GM21529 (cell line): Measurements from ENCODE around the gene PPFIBP2.
"Not testable (repeated sequence)": the region's sequence is repeated elsewhere in the genome, so short reads cannot be mapped to it uniquely, and the experiment has no call there.

Experiments
- ATAC-seq: cut with Tn5 transposase; IDR thresholded peaks from one replicate; pipeline ENCODE4 v1.9.1; 2021; ENCODE audit not compliant: unreplicated experiment

PPFIBP2 gene

DNA sequence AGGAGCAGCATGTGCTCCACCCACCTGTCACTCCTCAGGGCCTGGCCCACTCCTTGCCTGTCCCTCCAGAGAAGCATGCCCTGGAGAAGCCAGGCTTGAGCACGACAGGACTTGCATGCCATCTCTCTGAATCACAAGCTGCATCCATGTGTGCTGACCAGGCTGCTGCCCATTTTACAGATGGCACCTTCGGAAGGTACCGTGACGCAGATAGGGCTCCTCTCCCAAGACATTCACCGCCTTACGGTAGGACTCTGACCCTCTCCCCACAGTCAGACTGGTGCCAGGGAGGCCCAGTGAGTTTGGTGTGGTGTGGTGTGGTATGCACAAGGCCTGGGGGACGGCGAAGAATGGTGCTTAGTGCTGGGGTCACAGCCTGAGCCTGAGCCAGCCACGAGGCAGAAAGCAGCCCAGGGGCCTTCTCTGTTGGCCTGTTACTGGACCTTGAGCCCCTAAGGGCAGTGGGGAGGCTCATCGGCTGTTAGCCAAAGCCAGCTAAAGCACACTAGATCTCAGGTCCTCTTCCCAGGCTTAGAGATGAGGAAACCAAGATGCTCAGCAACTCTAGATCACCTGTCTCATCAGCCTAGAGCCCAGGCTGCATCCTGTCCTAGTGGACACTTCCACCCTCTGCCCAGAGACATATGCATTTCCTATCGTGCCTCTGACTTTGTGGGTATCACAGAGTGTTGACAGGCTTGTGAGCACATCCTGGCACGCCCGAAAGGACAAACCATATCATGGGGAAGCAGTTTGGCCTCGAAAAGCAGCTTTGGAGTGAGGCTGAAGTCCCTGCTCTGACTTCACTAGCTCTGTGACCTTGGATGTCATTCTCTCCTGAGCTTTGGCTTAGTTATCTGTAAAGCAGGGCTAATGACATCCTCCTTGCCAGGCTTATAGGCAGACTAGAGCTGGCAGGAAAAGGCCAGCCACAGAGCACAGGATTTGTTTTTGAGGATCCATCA is 141.7 kb downstream of the PPFIBP2 start:
- no peak for ATAC-seq

DNA sequence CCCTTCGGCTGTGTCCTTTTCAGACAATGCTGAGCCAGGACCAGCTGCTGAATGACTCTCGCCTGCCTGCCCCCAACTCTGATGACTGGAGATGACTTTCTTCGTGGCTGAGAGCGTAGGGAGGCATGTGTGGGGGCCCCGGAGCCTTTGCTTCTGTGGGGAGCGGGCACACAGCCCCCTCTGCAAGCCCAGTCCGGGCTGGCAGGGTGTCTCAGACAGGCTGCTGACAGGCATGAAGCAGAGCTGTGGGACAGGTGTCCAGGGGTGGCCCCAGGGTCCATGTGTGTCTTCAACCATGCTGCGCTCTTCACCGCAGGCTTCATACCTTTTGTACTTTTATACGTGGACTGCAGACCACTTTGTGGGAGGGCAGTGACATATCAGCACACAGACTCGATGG is 142.9 kb downstream of the PPFIBP2 start:
- ATAC-seq, result no peak

DNA sequence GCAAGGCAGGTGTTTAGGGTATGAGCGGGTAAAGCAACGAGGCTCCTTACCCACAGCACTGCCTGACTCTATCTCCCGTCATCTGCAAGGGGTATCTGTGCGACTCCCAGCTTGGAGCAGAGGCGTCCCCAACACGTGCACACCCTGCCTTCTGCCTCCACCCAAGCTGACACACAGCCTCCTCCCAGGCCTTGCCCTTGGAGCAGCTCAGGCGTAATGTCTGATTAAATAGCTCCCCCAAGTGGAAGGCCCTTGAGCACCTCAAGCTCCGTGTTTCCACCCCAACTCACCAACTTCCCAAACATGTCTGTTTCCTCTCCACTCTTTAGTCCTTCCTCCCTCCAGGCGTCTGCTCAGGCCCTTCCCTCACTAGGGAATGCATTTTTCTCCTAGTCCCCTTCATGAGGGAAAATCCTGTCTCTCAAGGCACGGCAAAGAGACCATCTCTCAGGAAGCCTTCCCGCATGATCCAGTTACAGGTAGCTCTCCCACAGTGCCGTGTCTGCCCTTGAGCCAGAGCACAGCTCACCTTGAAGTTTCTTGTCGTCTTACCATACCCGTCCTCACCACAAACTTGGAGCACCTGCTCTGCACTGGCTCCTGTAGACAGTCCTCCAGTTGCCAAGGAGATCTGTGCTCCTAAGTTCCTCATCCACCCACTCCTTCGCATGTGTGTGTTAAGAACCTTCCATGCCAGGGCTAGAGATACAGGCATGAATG is 143.7 kb downstream of the PPFIBP2 start:
- no peak for ATAC-seq

DNA sequence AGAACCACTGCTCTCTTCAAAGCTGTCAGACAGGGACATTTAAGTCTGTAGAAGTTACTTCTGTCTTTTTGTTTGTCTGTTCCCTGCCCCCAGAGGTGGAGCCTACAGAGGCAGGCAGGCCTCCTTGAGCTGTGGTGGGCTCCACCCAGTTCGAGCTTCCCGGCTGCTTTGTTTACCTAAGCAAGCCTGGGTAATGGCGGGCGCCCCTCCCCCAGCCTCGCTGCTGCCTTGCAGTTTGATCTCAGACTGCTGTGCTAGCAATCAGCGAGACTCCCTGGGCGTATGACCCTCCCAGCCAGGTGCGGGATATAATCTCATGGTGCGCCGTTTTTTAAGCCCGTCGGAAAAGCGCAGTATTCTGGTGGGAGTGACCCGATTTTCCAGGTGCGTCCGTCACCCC is 149.7 kb downstream of the PPFIBP2 start:
- ATAC-seq, result not testable (repeated sequence)

DNA sequence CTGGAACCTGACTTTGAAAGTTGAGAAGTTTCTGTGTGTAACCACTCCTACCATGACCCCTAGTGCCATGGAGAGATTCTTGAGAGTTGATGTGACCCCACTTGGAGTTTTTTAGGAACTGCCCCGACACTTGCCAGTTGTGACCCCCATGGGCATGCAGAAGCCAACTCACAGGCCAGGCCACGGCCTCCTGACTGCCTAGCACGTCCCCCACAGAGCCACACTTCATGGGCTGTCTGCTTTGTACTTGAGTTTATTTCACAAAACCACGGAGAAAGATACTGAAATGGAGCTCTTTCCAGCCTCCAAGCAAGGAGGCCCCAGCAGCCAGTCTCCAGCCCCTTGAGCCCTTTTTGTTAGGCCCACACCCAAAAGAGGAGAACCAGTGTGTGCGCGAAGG is 151.1 kb downstream of the PPFIBP2 start:
- ATAC-seq, result no peak

DNA sequence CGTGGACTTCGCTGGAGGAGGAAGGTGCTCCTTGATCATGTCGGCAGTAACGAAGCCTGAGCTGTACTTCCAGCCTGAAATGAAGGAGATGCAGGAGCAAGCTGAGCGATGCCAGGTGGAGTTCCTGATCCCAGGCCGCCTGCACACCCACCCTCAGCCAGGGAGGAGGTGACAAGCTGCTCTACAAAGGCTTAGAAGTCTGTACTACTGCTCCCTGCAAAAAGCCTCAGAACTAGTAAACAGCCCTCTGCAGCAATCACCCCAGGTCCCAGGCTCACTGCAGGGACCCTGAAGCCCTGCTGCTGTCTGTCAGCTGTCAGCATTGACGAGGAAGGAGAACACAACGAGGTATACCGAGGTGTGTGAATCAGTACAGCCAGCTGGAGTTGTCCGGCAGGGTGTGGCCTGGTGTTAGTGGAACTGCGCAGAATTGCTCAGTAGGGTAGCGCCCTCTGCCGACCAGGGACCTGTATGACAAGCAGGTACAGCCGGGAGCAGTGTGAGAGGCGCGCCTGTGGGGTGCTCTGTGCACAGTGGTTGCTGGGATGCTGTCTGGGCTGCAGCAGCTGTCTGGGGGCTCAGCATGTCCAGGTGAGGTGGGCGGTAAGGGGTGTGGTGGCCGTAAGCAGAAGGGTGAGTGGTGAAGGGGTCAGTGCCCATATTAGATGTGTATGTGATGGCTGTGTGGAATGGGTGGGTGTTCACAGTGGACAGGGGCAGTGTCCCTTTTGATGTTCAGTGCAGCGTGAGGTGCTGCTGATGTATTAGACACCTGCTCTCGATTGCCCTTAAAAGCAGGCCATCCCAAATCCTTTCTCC is 151.9 kb downstream of the PPFIBP2 start:
- ATAC-seq, result peak; percentile 99

DNA sequence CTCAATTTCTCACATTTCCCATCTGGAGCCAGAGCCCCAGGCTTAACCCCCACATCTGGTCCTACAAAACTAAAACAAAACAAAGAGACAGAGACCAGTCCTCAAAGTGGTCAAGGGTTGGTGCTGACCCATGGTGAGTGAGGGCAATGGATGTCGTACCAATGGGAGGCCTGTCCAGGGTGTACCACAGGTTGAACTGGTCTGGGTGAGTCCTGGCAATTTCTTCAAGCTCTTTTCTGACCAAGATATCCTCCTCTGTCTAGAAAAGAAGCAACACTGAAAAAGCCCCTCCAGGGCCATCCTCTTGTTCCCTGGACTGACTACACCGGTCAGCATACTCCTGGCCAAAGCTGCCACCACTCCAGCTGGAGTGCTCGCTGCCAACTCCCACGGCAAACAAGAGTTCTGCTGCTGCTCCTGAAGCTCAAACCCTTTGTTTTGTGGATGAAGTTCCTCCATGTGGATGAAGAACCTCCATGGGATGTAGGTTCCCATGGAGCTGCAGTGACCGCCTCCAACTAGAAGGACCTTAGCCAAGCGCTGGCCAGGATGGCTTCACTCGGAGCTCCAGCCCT is 152.6 kb downstream of the PPFIBP2 start:
- no peak for ATAC-seq

DNA sequence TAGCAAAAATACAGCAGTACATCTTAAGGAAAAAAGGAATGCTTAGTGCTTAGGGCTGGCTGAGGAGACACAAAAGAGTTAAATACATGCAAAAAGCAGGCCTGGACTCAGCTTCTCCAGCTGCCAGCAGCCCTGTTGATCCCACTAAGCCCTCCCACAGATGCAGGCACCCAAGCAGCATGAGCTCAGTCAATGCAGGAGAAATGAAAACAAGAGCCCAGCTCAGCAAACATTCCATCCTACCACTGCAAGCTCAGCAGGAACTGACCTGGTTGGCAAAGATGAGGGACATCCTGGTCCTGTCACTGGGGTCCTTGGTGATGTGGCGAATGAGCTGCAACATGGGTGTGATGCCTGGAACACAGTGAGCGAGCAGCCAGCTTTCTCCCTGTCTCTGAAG is 153.7 kb downstream of the PPFIBP2 start:
- ATAC-seq, result no peak

DNA sequence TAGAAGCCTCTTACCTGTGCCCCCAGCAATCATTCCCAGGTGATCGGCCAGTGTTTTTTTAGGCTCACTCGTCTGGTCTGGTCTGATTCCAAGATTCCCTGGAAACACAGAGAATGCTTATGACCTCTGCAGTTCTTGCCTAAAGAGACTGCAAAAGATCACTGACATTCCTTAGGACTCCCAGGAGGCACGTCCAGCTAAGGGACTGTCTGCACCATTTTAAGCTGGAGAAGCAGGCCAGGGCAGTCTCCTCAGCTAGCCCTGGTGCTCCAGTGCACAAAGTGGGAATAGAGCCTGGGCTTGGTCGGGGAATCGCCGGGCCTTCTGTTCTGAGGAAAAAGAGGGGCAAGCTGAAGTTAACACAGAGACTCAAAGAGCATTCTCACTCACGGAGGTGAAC is 154.7 kb downstream of the PPFIBP2 start:
- ATAC-seq, result no peak

DNA sequence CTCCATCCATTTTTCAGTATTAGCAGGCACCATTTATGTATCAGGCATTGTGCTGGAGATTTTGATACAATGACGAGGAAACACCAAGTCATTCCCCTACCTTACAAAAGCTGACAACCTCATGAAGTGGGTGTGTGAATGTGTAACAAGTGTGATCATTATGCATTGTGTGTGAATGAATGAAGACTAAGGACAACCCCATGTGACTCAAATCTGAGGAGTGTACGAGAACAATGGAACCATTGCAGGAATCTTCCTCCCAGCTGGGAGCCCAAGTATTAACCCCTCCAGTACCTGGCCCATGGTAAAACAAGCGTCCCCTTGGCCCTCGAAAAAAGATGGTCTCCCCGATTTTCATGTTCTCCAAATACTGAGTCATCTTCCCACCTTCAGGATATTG is 155.1 kb downstream of the PPFIBP2 start:
- ATAC-seq, result no peak

DNA sequence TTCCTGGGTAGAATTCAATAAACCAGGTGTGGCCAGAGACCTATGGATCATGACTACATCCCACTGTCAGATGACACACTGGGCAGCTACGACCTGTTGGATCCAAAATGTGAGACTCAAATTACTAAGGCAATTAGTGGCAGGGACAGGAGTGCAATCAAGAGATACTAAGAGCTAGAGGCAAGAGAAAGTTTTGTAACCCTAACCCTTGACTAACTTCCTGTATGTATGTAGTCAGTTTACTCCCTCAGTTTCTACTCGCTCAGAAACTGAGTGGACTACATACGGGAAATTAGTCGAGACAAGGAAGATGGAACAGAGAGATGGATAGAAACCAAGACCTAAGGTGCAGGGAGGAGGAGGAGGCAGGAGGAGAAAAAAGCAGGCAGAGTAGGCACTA is 156.8 kb downstream of the PPFIBP2 start:
- ATAC-seq, result no peak

DNA sequence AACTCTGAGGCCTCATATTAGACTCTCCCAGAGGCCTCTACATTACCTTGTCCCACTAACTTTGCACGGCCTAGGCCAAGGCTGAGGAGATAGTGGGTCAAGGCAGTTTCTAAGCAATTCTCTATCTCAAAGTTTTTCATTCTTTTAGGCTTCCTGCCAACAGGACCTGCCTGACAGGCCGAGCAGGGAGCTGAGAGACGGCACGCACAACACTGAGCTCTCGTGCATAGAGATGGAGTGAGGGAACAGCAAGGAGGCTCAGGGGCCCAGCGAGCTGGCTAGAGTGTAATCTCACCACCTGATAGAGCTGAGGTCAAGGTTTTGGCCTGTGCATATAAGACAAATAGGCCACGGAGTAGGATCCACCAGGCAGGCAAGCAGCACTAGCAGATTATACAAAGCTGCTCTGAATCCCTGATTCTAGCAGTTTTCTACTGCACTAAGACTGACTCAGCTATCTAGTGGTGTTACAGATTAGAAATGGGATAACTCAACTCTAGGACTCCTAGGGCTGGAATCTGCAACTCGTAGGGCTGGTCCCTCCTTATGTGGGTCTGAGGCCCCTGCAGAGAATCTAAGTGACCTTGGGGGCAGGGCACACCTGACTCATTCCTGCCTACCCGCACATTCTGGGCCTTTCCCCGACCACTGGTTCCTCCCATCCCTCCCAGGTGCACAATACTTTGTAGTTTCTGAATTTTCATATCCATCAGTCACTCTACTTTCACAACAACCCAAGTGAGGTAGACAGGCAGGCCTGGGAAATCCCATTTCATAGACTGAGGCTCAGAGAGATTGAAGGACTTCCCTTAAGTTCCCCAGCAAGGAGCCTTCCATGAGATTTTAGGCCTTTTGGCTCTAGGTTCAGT is 157.8 kb downstream of the PPFIBP2 start:
- ATAC-seq, result peak; percentile 63

DNA sequence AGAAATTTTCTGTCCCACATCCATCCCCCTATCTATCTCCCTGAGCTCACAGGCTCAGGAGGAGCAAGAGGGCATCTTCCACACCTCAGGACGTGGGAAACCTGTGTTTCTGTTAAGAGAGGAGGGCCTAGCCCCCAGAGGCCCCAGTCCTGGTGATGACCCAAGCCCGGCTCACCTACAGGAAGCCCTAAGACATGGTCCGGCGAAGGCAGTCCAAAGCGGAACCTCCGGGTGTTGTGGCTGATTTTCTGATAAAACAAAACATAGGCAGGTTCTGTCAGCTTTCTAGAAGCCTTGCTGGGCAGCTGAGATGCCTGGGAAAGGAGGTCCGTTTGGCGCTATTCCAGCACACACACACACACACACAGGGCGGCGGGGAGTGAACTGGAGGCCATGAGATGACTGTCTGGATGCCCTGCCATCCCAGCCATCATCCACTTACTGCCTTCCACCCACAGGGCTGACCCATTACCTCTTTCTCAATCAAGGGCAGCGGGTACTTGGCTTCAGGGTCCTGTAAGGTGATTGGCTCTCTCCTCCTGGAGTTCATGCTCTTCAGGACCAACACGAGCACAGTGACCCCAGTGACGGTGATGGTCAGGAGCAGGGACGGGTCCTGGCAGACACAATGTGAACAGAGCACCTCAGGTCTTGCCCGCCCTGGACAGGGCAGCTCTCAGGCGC is 158.6 kb downstream of the PPFIBP2 start:
- ATAC-seq, result peak; percentile 9

DNA sequence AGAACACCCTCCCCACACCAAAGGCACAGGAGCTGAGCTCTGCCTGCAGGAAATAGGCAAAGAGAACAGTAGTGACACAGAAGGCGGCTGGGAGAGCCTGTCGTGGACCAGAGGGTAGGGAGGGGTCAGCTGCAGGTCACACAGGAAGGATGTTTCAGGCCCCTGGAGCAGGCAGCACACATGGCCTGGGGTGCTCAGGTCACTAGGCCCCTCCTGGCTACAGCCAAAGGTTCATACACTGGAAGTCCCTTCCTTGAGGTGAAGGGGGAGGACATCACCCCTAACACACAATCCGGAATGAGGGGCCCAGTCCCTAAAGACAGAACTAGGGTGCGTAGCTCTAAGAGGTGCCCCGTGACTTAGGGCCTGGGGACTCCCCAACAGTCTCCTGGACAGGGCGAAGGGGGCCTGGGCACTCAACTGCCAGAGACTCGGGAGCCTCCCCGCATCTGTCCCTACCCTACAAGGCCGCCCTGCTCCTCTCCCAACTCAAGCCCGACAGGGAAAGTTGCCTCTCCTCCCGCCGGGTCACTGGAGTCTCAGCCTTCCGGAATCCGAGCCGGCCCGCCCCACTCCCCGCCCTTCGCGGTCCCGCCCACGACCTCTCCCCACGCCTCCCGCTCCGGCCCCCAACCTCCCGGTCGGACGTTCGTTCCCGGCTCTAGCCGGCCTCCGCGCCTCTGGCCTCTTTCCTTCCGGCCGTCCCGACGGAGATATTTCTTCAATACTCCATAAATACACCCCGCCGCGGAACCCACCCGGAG is 159.3 kb downstream of the PPFIBP2 start, which contains the start of gene CYB5R2:
Gene CYB5R2, minus strand, starts transcription at position 541 of the 764 bp plus-strand sequence. CDS start 675 bp downstream, outside the sequence.
- ATAC-seq, result peak; percentile 44

DNA sequence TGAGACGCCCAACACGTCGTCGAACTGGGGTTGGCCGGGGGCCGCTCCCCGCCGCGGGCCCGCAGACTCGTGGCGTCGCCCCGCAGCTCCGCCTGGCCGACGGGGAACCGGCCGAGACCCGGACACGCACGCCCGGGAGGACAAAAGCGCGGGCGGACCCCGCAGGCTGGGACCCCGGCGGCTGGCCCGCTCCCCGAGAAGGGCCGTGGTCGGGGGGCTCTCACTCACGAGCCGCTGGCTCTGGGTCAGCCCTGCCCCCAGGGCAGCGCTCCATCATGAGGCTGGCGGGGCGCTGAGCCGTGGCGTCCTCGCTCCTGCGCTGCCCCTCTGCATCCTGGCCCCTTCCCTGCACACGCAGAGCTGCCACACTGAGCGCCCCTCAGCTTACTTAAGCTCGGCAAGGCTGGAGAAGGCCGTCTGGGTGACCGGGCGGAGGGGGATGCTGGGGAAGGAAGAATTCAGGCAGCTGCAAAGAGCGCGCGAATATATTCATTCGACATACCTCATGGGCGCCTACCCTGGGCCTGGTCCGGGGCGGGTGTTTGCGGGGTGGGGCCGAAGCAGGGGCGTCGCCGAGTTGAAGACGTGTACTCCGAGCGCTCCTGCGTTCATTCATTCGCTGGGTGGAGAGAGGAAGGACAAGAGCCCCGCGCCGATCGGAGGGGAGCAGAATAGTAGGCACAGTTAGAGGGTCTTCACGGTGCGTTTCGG is 160.1 kb downstream of the PPFIBP2 start:
- ATAC-seq, result peak; percentile 19

DNA sequence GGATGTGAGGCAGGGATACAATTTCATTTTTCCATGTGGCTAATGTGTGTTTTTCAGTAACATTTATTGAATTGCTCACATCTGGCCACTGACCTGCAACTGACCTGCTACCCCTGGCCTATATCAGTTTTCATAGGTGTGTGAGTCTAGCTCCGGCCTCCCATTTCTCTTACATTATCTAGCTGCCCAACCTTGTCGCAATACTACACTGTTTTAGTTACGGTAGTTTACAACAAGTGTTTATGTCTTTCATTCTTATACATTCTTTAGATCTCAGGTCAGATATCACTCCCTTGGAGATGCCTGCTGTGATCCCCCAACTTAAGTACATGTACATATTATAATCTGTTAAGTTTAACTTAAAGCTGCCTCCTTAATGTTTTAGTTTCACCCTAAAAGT is 161.8 kb downstream of the PPFIBP2 start:
- ATAC-seq, result no peak

DNA sequence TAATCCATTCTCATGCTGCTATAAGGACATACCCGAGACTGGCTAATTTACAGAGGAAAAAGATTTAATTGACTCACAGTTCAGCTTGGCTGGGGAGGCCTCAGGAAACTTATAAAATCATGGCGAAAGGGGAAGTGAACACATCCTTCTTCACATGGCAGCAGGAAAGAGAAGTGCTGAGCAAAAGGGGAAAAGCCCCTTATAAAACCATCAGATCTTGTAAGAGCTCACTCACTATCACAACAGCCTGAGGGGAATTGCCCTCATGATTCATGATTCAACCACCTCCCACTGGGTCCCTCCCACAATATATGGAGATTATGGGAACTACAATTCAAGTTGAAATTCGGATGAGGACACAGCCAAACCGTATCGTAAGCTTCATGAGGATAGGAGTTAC is 163.3 kb downstream of the PPFIBP2 start:
- ATAC-seq, result no peak

DNA sequence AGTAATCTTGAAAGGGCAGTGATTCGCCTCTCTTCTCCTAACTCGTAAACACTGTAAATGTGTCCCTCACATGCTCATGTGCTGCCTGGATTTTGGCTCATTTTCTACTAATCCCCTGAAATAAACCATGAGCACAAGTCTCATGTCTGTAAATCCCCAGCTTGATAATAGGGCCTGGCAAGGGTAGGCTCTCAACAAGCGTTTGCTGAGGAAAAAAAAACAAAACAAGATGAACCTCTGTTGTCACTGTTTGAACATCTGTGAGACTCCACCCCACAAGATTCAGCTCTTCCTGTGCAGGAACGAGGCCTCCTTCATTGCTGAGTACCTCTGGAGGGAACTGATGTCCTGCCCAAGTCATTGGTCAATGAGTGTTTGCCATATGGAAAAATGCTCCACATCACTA is 164.0 kb downstream of the PPFIBP2 start:
- no peak for ATAC-seq
